ENCODE data around the gene MST1. TPM values are rescaled to one million over a fixed set of nuclear protein-coding genes. Genes with fewer than 3 reads are reported as not detected.

Gene MST1
- total and polyA plus RNA-seq, 3 donors from 2014 or later = 60.3 to 73.4 (median 67.1) TPM

DNA sequence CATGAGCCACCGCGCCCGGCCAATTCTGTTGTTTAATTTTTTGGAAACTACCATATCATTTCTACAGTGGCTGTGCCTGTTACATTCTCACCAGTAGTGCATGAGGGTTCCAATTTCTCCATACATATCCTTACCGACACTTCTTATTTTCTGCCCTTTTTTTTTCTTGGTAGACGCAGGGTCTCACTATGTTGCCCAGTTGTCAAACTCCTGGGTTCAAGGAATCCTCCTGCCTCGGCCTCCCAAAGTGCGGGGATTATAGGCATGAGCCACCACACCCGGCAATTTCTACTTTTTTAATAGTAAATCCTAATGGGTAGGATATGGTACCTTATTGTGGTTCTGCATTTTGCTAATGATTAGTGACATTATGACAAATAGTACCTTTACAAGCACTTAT lies 20.6 kb upstream of the MST1 start:
- 93 to 98% methylated on average over 8 of the region's 8 CpGs for WGBS, 2 donors

DNA sequence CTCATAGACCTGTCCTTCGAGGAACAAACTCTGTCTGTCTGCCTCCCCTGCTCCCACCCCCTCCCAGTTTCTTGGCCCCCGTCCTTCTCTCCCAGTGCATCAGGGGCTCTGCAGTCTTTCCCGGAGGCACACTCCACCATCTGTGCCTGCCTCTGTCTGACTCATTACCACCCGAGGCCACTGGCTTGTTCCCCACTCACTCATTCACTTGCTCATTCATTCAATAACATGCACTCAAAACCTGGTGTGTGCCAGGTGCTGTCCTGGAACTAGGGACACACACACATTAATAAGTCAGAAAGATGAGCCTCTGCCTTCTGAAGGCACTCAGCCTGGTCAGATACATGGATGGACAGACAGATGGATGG lies 17.8 kb upstream of the MST1 start:
- intact Hi-C loops (cut with DNase I; ENCODE audit: low total_unique reads) = no loop called here
- TF ChIP-seq, protein P1, sequence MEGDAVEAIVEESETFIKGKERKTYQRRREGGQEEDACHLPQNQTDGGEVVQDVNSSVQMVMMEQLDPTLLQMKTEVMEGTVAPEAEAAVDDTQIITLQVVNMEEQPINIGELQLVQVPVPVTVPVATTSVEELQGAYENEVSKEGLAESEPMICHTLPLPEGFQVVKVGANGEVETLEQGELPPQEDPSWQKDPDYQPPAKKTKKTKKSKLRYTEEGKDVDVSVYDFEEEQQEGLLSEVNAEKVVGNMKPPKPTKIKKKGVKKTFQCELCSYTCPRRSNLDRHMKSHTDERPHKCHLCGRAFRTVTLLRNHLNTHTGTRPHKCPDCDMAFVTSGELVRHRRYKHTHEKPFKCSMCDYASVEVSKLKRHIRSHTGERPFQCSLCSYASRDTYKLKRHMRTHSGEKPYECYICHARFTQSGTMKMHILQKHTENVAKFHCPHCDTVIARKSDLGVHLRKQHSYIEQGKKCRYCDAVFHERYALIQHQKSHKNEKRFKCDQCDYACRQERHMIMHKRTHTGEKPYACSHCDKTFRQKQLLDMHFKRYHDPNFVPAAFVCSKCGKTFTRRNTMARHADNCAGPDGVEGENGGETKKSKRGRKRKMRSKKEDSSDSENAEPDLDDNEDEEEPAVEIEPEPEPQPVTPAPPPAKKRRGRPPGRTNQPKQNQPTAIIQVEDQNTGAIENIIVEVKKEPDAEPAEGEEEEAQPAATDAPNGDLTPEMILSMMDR (IDR thresholded peaks at IDR 0.05) = no peak
- no peak for TF ChIP-seq POLR2A (IDR thresholded peaks at IDR 0.05)
- DNase-seq = no peak
- Histone ChIP-seq H3K36me3 (ENCODE audit: low read depth, missing control alignments) (no peaks in the 10 kb centered on the region), H3K4me1 (no peaks in the 10 kb centered on the region), H3K4me3 (no peak overlapping the region), H3K27ac (no peak overlapping the region), H3K27me3 (no peaks in the 10 kb centered on the region), H3K9me3 (no peaks in the 10 kb centered on the region)
- 78 to 80% methylated on average over 4 of the region's 4 CpGs for WGBS, 2 donors

More for the DNA sequence above, 20.6 kb upstream of the MST1 start:
- Histone ChIP-seq H3K27ac (no peak overlapping the region), H3K36me3 (ENCODE audit: low read depth, missing control alignments) (no peaks in the 10 kb centered on the region), H3K4me3 (no peak overlapping the region), H3K9me3 (no peaks in the 10 kb centered on the region), H3K4me1 (no peaks in the 10 kb centered on the region), H3K27me3 (no peaks in the 10 kb centered on the region)
- no peak for DNase-seq
- intact Hi-C loops (cut with DNase I; ENCODE audit: low total_unique reads) = no loop called here
- no peak for TF ChIP-seq POLR2A (IDR thresholded peaks at IDR 0.05)
- TF ChIP-seq, protein P1 (IDR thresholded peaks at IDR 0.05) = no peak

DNA sequence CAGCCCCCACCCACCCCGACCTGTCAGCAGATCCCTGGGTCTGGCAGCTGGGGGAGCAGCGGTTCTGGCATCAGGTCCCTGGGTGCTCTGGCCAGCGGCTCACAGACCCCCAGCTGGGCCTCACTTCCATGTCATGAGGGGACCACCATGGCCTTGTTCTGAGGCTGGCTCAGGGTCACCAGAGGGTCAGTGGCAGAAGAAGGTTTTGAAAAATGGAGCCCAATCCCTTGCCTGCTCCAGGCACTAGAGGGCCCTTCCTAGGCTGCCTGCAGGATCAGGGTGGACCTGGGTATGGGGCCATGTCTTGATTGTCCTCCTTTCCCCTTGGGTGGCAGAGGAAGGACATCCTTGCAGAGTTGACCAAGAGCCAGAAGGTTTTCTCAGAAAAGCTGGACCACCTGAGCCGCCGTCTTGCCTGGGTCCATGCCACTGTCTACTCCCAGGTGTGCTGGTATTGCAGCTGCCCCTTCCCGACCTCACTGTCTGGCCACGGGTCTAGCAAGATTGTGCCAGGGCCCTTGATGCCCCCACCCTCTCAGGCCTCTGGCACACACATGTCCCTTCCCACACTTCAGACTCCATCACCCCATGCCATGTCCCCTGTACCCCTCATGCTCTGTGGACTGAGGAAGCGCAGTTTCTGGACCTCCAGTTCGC lies 17.3 kb upstream of the MST1 start:
- no peaks in the 10 kb centered on the region for H3K4me1 ChIP-seq
- intact Hi-C loops (cut with DNase I; ENCODE audit: low total_unique reads) = no loop called here
- H3K9me3 ChIP-seq = no peaks in the 10 kb centered on the region
- WGBS, 2 donors = 79 to 91% methylated on average over 6 to 8 of the region's 9 CpGs
- no peak overlapping the region for H3K27ac ChIP-seq
- DNase-seq = no peak
- no peaks in the 10 kb centered on the region for H3K27me3 ChIP-seq
- no peak overlapping the region for H3K4me3 ChIP-seq
- no peak for TF ChIP-seq POLR2A (IDR thresholded peaks at IDR 0.05)
- TF ChIP-seq, protein P1 (IDR thresholded peaks at IDR 0.05) = no peak
- no peaks in the 10 kb centered on the region for H3K36me3 ChIP-seq (ENCODE audit: low read depth, missing control alignments)

DNA sequence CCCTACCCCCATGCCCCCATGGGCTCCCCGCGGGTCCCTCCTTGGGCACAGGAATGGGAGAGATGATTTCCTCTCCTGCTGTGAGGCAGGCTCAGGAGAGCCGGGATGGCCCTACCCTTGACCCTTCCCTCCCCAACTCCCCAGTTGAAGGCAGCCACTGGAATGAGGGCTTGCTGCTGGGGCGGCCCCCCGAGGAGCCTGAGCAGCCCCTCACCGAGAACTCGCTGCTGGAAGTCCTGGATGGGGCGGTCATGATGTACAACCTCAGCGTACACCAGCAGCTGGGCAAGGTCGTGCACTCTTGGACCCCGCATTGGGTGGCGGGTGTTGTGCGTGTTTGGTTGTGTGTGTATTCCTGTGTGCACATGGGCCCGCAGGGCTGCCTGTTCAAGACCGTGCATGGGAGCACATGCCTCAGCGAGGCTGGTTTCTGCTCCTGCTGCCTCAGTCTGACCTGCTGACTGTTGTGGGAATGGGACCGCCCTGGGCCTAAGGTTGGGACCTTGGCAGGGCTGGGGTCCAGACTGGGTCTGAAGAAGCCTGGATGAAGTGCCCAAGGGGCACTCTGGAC lies 16.2 kb upstream of the MST1 start:
- WGBS, 2 donors = 85 to 89% methylated on average over 4 to 15 of the region's 17 CpGs
- TF ChIP-seq POLR2A (IDR thresholded peaks at IDR 0.05) = no peak
- TF ChIP-seq, protein P1 (IDR thresholded peaks at IDR 0.05) = no peak
- Histone ChIP-seq H3K36me3 (ENCODE audit: low read depth, missing control alignments) (no peaks in the 10 kb centered on the region), H3K4me3 (no peak overlapping the region), H3K4me1 (no peaks in the 10 kb centered on the region), H3K9me3 (no peaks in the 10 kb centered on the region), H3K27ac (no peak overlapping the region), H3K27me3 (no peaks in the 10 kb centered on the region)
- intact Hi-C loops (cut with DNase I; ENCODE audit: low total_unique reads) = no loop called here
- no peak for DNase-seq

DNA sequence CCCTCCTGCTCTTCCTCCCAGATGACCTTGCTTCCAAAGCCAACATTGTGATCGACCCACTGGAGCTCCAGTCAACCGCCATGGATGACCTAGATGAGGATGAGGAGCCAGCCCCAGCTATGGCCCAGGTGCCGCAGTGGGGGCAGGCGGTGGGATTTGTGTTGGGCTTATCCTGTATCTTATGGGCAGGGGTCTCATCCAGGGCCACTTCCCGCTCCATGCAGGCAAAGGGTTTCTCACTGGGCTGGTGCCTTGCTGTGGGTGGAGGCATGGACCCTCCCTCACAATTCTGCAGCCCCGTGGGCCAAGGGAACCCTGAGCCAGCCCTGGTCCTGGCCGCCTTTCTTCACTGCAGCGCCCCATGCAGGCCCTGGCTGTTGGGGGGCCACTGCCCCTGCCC lies 15.4 kb upstream of the MST1 start:
- H3K36me3 ChIP-seq (ENCODE audit: low read depth, missing control alignments) = no peaks in the 10 kb centered on the region
- no peak for DNase-seq
- no peaks in the 10 kb centered on the region for H3K9me3 ChIP-seq
- no peaks in the 10 kb centered on the region for H3K4me1 ChIP-seq
- H3K27me3 ChIP-seq = no peaks in the 10 kb centered on the region
- no peak overlapping the region for H3K27ac ChIP-seq
- intact Hi-C loops (cut with DNase I; ENCODE audit: low total_unique reads) = no loop called here
- TF ChIP-seq, protein P1 (IDR thresholded peaks at IDR 0.05) = no peak
- TF ChIP-seq POLR2A (IDR thresholded peaks at IDR 0.05) = no peak
- H3K4me3 ChIP-seq = no peak overlapping the region
- WGBS, 2 donors = 88 to 93% methylated on average over 5 to 8 of the region's 8 CpGs
